Measurements from ENCODE around the gene STMN3. TPM values are rescaled to one million over a fixed set of nuclear protein-coding genes. Genes with fewer than 3 reads are reported as not detected.

Gene STMN3
- total and polyA plus RNA-seq, 2 donors from 2014 or later: 20.6 to 84.9 TPM

DNA sequence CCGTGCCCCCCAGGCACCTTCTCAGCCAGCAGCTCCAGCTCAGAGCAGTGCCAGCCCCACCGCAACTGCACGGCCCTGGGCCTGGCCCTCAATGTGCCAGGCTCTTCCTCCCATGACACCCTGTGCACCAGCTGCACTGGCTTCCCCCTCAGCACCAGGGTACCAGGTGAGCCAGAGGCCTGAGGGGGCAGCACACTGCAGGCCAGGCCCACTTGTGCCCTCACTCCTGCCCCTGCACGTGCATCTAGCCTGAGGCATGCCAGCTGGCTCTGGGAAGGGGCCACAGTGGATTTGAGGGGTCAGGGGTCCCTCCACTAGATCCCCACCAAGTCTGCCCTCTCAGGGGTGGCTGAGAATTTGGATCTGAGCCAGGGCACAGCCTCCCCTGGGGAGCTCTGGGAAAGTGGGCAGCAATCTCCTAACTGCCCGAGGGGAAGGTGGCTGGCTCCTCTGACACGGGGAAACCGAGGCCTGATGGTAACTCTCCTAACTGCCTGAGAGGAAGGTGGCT lies 44.2 kb upstream of the STMN3 start:
- TF ChIP-seq, protein P1, sequence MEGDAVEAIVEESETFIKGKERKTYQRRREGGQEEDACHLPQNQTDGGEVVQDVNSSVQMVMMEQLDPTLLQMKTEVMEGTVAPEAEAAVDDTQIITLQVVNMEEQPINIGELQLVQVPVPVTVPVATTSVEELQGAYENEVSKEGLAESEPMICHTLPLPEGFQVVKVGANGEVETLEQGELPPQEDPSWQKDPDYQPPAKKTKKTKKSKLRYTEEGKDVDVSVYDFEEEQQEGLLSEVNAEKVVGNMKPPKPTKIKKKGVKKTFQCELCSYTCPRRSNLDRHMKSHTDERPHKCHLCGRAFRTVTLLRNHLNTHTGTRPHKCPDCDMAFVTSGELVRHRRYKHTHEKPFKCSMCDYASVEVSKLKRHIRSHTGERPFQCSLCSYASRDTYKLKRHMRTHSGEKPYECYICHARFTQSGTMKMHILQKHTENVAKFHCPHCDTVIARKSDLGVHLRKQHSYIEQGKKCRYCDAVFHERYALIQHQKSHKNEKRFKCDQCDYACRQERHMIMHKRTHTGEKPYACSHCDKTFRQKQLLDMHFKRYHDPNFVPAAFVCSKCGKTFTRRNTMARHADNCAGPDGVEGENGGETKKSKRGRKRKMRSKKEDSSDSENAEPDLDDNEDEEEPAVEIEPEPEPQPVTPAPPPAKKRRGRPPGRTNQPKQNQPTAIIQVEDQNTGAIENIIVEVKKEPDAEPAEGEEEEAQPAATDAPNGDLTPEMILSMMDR (IDR thresholded peaks at IDR 0.05; ENCODE audit: borderline replicate concordance, extremely low read depth, insufficient read depth): no peak
- Histone ChIP-seq H3K36me3 (ENCODE audit: control insufficient read depth in 2 of 3, insufficient read depth in 3 of 3, low read length in 3 of 3) (no peaks in the 10 kb centered on the region), H3K4me1 (ENCODE audit: control insufficient read depth in 2 of 3, insufficient read depth in 2 of 3, low read depth in 1 of 3, low read length in 3 of 3) (peaks cover 0 to 14% (median 0%) of the 10 kb centered on the region in 3 donors), H3K4me3 (ENCODE audit: low read length in 3 of 3) (peak overlapping the region in 1 of 3 donors; percentile 32), H3K9ac (ENCODE audit: low read length in 3 of 3) (no peak overlapping the region), H3K9me3 (ENCODE audit: control insufficient read depth in 2 of 3, insufficient read depth in 1 of 3, low read length in 3 of 3) (no peaks in the 10 kb centered on the region), H3K27me3 (ENCODE audit: control insufficient read depth, insufficient read depth, low read length) (no peaks in the 10 kb centered on the region), H3K27ac (ENCODE audit: low read depth in 2 of 2, low read length in 2 of 2) (no peak overlapping the region)
- intact Hi-C loops (cut with DNase I): no loop called here
- FAIRE-seq (no peak), DNase-seq (peak in 2 of 5 donors; percentile 66 to 78)

DNA sequence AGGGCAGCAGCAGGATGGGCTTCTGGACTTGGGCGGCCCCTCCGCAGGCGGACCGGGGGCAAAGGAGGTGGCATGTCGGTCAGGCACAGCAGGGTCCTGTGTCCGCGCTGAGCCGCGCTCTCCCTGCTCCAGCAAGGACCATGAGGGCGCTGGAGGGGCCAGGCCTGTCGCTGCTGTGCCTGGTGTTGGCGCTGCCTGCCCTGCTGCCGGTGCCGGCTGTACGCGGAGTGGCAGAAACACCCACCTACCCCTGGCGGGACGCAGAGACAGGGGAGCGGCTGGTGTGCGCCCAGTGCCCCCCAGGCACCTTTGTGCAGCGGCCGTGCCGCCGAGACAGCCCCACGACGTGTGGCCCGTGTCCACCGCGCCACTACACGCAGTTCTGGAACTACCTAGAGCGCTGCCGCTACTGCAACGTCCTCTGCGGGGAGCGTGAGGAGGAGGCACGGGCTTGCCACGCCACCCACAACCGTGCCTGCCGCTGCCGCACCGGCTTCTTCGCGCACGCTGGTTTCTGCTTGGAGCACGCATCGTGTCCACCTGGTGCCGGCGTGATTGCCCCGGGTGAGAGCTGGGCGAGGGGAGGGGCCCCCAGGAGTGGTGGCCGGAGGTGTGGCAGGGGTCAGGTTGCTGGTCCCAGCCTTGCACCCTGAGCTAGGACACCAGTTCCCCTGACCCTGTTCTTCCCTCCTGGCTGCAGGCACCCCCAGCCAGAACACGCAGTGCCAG lies 43.6 kb upstream of the STMN3 start, which contains the start of gene TNFRSF6B:
TNFRSF6B (plus strand) TSS at position 25 of the 729 bp plus-strand sequence; CDS start at position 141, 116 bp downstream.
- intact Hi-C loops (cut with DNase I): no loop called here
- H3K36me3 ChIP-seq (ENCODE audit: control insufficient read depth in 2 of 3, insufficient read depth in 3 of 3, low read length in 3 of 3): no peaks in the 10 kb centered on the region
- no peaks in the 10 kb centered on the region for H3K27me3 ChIP-seq (ENCODE audit: control insufficient read depth, insufficient read depth, low read length)
- TF ChIP-seq, protein P1 (IDR thresholded peaks at IDR 0.05; ENCODE audit: borderline replicate concordance, extremely low read depth, insufficient read depth): no peak
- no peak within 1 kb of the TSS for H3K9ac ChIP-seq (ENCODE audit: low read length in 3 of 3)
- peak in 2 of 5 donors; percentile 86 to 87 for DNase-seq
- peaks cover 0 to 14% (median 0%) of the 10 kb centered on the region in 3 donors for H3K4me1 ChIP-seq (ENCODE audit: control insufficient read depth in 2 of 3, insufficient read depth in 2 of 3, low read depth in 1 of 3, low read length in 3 of 3)
- H3K4me3 ChIP-seq (ENCODE audit: low read length in 3 of 3): peak within 1 kb of the TSS in 1 of 3 donors; percentile 32
- no peak for FAIRE-seq
- no peak within 1 kb of the TSS for H3K27ac ChIP-seq (ENCODE audit: low read depth in 2 of 2, low read length in 2 of 2)
- H3K9me3 ChIP-seq (ENCODE audit: control insufficient read depth in 2 of 3, insufficient read depth in 1 of 3, low read length in 3 of 3): no peaks in the 10 kb centered on the region

DNA sequence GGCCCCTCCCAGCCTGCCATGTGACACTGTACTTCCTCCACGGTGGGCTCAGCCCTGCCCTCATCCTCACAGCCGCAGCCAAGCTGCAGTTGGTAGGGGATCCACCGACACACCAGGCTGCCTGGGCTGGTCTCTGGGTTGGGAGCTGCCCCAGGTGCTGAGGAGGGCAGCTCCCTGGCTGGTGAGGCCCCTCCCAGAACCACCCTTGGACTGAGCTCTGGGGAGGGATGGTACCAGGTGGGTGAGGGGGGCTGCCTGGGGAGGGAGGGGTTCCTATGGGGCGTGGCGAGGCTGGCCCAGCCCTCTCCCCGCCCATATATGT lies 43.0 kb upstream of the STMN3 start:
- FAIRE-seq: no peak

More for the DNA sequence above, 43.0 kb upstream of the STMN3 start:
- Histone ChIP-seq H3K27me3 (ENCODE audit: control insufficient read depth, insufficient read depth, low read length) (no peaks in the 10 kb centered on the region), H3K4me3 (ENCODE audit: low read length in 3 of 3) (no peak overlapping the region), H3K27ac (ENCODE audit: low read depth in 2 of 2, low read length in 2 of 2) (no peak overlapping the region), H3K4me1 (ENCODE audit: control insufficient read depth in 2 of 3, insufficient read depth in 2 of 3, low read depth in 1 of 3, low read length in 3 of 3) (peaks cover 0 to 14% (median 0%) of the 10 kb centered on the region in 3 donors), H3K9ac (ENCODE audit: low read length in 3 of 3) (no peak overlapping the region), H3K36me3 (ENCODE audit: control insufficient read depth in 2 of 3, insufficient read depth in 3 of 3, low read length in 3 of 3) (no peaks in the 10 kb centered on the region), H3K9me3 (ENCODE audit: control insufficient read depth in 2 of 3, insufficient read depth in 1 of 3, low read length in 3 of 3) (no peaks in the 10 kb centered on the region)
- intact Hi-C loops (cut with DNase I): no loop called here
- peak in 3 of 5 donors; percentile 72 to 81 (median 79) for DNase-seq
- TF ChIP-seq, protein P1 (IDR thresholded peaks at IDR 0.05; ENCODE audit: borderline replicate concordance, extremely low read depth, insufficient read depth): no peak

Measured in kidney (tissue), 14 donors.